Endothelial cell of umbilical vein (primary cell): Measurements from ENCODE around the gene GMCL2. TPM values are rescaled to one million over a fixed set of nuclear protein-coding genes. Genes with fewer than 3 reads are reported as not detected.

Experiments used
- BruUV-seq: library from RNA; stranded (reverse); fragments of 400-500 nt; replicated peaks from 2 replicates; lab custom pipeline; 2021; lab: Mats Ljungman, UMichigan
- CTCF ChIA-PET: fragments of 300-600, 350-600 bp; sonication (Branson Sonifier 250); formaldehyde crosslinking; loops from one replicate; lab custom pipeline; 2021; ENCODE audit warnings: antibody characterized with exemption, inconsistent platforms; lab: Charles Lee
- POLR2A ChIA-PET: fragments of 300-600, 350-600 bp; sonication (Branson Sonifier 250); formaldehyde crosslinking; loops from one replicate; lab custom pipeline; 2021; ENCODE audit warnings: antibody characterized with exemption, inconsistent platforms; lab: Charles Lee
- DNase-seq: peaks from one replicate; pipeline ENCODE4 v3.0.0-alpha.2; 2011; ENCODE audit warnings: low read depth, low spot score
- FAIRE-seq: peaks from 2 replicates; lab custom pipeline; 2011; peaks lifted over from hg19 to GRCh38; lab: Jason Lieb, UNC
- H2AFZ ChIP-seq: 2 replicates; pipeline ENCODE4 v1.6.0; 2012; ENCODE audit warnings: low read depth, low read length, control low read depth, inconsistent platforms
- H3K27ac ChIP-seq: 2 replicates; pipeline ENCODE4 v1.5.1; 2011; ENCODE audit warnings: low read depth, mild to moderate bottlenecking, control low read depth, low read length, moderate library complexity; ENCODE audit not compliant: insufficient read depth
- H3K27me3 ChIP-seq, 2 experiments: 2 replicates each; pipeline versions ENCODE4 v1.6.0 to v1.6.1; 2011; ENCODE audit warnings: low read length in 2 of 2, mixed read lengths in 1 of 2; ENCODE audit not compliant: control insufficient read depth in 2 of 2, insufficient read depth in 2 of 2
- H3K36me3 ChIP-seq, 2 experiments: 2 replicates in 1 of 2; 3 replicates in 1 of 2; pipeline ENCODE4 v1.5.1; 2011; ENCODE audit warnings: low read length in 2 of 2, mild to moderate bottlenecking in 1 of 2, moderate library complexity in 1 of 2; ENCODE audit not compliant: control insufficient read depth in 2 of 2, insufficient read depth in 2 of 2; ENCODE audit errors: extremely low read depth in 1 of 2
- H3K4me1 ChIP-seq: 3 replicates; pipeline ENCODE4 v1.5.1; 2011; ENCODE audit warnings: mild to moderate bottlenecking, low read length; ENCODE audit not compliant: control insufficient read depth, insufficient read depth; ENCODE audit errors: extremely low read depth
- H3K4me2 ChIP-seq: 2 replicates; pipeline ENCODE4 v1.6.1; 2011; ENCODE audit warnings: low read length, control low read depth, mixed read lengths; ENCODE audit not compliant: insufficient read depth
- H3K4me3 ChIP-seq, 3 experiments: fragments of 200-600 bp in 1 of 3; sonication (generic), shearing (Covaris generic) in 1 of 3; replicated peaks in 1 of 3; 2 replicates each; pipeline ENCODE4 v1.5.1; 2011 to 2016; ENCODE audit warnings: control low read depth in 3 of 3, low read length in 3 of 3, mild to moderate bottlenecking in 2 of 3, inconsistent platforms in 1 of 3, low read depth in 1 of 3, moderate library complexity in 1 of 3; ENCODE audit not compliant: insufficient read depth in 1 of 3
- H3K79me2 ChIP-seq: 2 replicates; pipeline ENCODE4 v1.6.0; 2012; ENCODE audit warnings: low read length, inconsistent platforms; ENCODE audit not compliant: control insufficient read depth, insufficient read depth
- H3K9ac ChIP-seq: replicated peaks from 2 replicates; pipeline ENCODE3; 2011; ENCODE audit warnings: low read length, control low read depth; ENCODE audit not compliant: insufficient read depth; ENCODE audit errors: extremely low read depth
- H3K9me1 ChIP-seq: replicated peaks from 3 replicates; pipeline ENCODE4 v1.6.0; 2011; ENCODE audit warnings: mild to moderate bottlenecking, low read length; ENCODE audit not compliant: control insufficient read depth, insufficient read depth; ENCODE audit errors: extremely low read depth
- H3K9me3 ChIP-seq: replicated peaks from 2 replicates; pipeline ENCODE4 v1.5.1; 2012; ENCODE audit warnings: low read length, inconsistent platforms; ENCODE audit not compliant: control insufficient read depth, insufficient read depth
- H4K20me1 ChIP-seq: replicated peaks from 2 replicates; pipeline ENCODE3; 2011; ENCODE audit warnings: mild to moderate bottlenecking, low read length; ENCODE audit not compliant: control insufficient read depth, insufficient read depth; ENCODE audit errors: extremely low read depth
- CTCF ChIP-seq, 2 donors: IDR thresholded peaks; 1 replicate in 1 of 2; 2 replicates in 1 of 2; pipeline ENCODE4 v1.5.1; 2011; ENCODE audit warnings: low read length in 2 of 2, mild to moderate bottlenecking in 2 of 2, moderate library complexity in 2 of 2, control low read depth in 1 of 2, inconsistent platforms in 1 of 2, low read depth in 1 of 2; ENCODE audit not compliant: insufficient read depth in 1 of 2; ENCODE audit errors: extremely low read depth in 1 of 2
- EZH2 ChIP-seq: IDR thresholded peaks from 2 replicates; pipeline ENCODE4 v1.6.1; 2012; ENCODE audit warnings: borderline replicate concordance, low read depth, mild to moderate bottlenecking, moderate library complexity, low read length, inconsistent platforms; ENCODE audit not compliant: severe bottlenecking
- FOS ChIP-seq: IDR thresholded peaks from 2 replicates; pipeline ENCODE4 v1.6.1; 2011; ENCODE audit warnings: mild to moderate bottlenecking, low read length, moderate library complexity, borderline replicate concordance; ENCODE audit not compliant: insufficient read depth
- GATA2 ChIP-seq: IDR thresholded peaks from 2 replicates; pipeline ENCODE4 v1.7.0; 2011; ENCODE audit warnings: low read depth, mild to moderate bottlenecking, moderate library complexity, mixed read lengths, low read length; ENCODE audit not compliant: insufficient read length, insufficient read depth
- JUN ChIP-seq: IDR thresholded peaks from 2 replicates; pipeline ENCODE4 v1.6.1; 2011; ENCODE audit warnings: borderline replicate concordance, low read depth; ENCODE audit not compliant: insufficient read length, insufficient read depth
- MAX ChIP-seq: IDR thresholded peaks from 2 replicates; pipeline ENCODE4 v1.6.1; 2011; ENCODE audit not compliant: insufficient read depth, insufficient read length
- MYC ChIP-seq: IDR thresholded peaks from one replicate; pipeline ENCODE4 v1.6.1; 2011; ENCODE audit warnings: mild to moderate bottlenecking, low read depth, low read length
- POLR2AphosphoS5 ChIP-seq: IDR thresholded peaks from 2 replicates; pipeline ENCODE4 v1.6.1; 2012; ENCODE audit warnings: low read depth, mild to moderate bottlenecking, control low read depth, low read length, moderate library complexity; ENCODE audit not compliant: insufficient read depth
- dilution Hi-C: fragments of 300-500 bp; cut with MboI; formaldehyde crosslinking; loops from one replicate; pipeline ENCODE4 v1.15.0; 2019; ENCODE audit warnings: low sequenced_read_pairs; ENCODE audit not compliant: extremely low pct_ligation_motif_present
- intact Hi-C: fragments of 100-400 bp; cut with micrococcal nuclease; formaldehyde crosslinking; loops from one replicate; pipeline ENCODE4 v1.10.0; 2022
- polyA plus RNA-seq, 4 experiments: library from polyadenylated mRNA; depleted of rRNA in 3 of 4; stranded (reverse) in 3 of 4; unstranded in 1 of 4; fragments of >200 nt; gene quantifications; 2 replicates each; pipeline versions ENCODE4 v1.2.1 to v1.2.3, GENCODE V29; 2011 to 2012; ENCODE audit warnings: missing spikeins in 1 of 4
- total RNA-seq: library from RNA; stranded (reverse); gene quantifications from 2 replicates; pipeline ENCODE4 v1.2.3, GENCODE V29; 2021

Gene GMCL2
- total and polyA plus RNA-seq, 2 donors (not counting 3 experiments of a cell fraction or from before 2014, with no cell fraction given): not detected

GRCh38 chr5:178143246-178143645, 43.9 kb downstream of the GMCL2 start:
- Histone ChIP-seq H3K27ac (no peak overlapping the region), H3K9me1 (no peaks in the 10 kb centered on the region), H3K9me3 (no peaks in the 10 kb centered on the region), H3K27me3 (no peaks in the 10 kb centered on the region), H3K4me3 (no peak overlapping the region), H3K4me2 (no peak overlapping the region), H4K20me1 (no peaks in the 10 kb centered on the region), H2AFZ (no peak overlapping the region), H3K79me2 (no peaks in the 10 kb centered on the region), H3K9ac (no peak overlapping the region), H3K36me3 (peaks cover 10 to 34% of the 10 kb centered on the region in 2 experiments), H3K4me1 (no peaks in the 10 kb centered on the region)
- intact Hi-C loops (no loop called here), dilution Hi-C loops (no loop called here)
- FAIRE-seq (no peak), DNase-seq (no peak)
- BruUV-seq: no TSS peak
- POLR2A ChIA-PET: interaction anchor here (0.7 kb wide), 1 partner anchor 24 kb away, joined by 7 read pairs; no protein-coding TSS in a partner anchor
- TF ChIP-seq JUN: no peak
- TF ChIP-seq CTCF (IDR thresholded peaks at IDR 0.05; ENCODE audit: extremely low read depth in 1 of 2, insufficient read depth in 1 of 2, low read depth in 1 of 2, low read length in 2 of 2): no peak
- TF ChIP-seq EZH2: no peak
- no peak for TF ChIP-seq FOS
- no peak for TF ChIP-seq POLR2AphosphoS5
- no peak for TF ChIP-seq GATA2
- TF ChIP-seq MYC: no peak
- TF ChIP-seq MAX: no peak
- CTCF ChIA-PET: interaction anchor here (0.6 to 11.5 kb wide), 4 partner anchors 12 to 66 kb away, joined by 3 to 200 read pairs (median 4); no protein-coding TSS in a partner anchor
